TTC549 (cell line): Measurements from ENCODE around the gene PROZ.
"Not testable (repeated sequence)": the region's sequence is repeated elsewhere in the genome, so short reads cannot be mapped to it uniquely, and the experiment has no call there.

Experiments used
- FAIRE-seq: peaks from 2 replicates; lab custom pipeline; 2012; peaks lifted over from hg19 to GRCh38; lab: Jason Lieb, UNC

The PROZ gene

DNA sequence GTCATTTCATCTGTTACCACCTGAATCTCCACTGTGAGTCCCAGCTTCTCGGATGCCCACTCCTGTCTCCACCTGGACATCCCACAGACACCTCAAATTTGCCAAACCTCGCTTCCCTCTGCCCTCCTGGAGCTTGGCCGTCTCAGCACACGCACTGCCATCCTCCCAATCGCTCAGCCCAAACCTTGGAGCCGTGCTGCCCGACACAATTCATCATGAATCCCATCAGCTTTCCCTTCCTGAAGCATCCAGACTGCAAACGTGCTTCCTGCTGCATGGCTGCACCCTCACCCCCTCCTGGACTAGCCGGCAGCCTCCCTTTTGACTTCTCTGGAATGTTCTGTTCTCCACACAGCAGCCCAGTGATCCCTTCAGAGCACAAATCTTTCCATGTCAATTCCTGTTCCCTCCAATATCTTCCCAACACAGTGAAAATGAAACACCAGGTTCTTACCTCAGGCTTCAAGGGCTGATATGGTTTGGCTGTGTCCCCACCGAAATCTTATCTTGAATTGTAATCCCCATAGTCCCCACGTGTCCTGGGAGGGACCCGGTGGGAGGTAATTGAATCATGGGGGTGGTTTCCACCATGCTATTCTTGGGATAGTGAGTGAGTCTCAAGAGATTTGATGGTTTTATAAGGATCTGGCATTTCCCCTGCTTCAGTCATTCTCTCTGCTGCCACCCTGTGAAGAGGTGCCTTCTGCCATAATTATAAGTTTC is 1.1 kb upstream of the PROZ start:
- no peak for FAIRE-seq

- FAIRE-seq, result no peak
Observed at GRCh38 chr13:113158946-113159345, 498 bp downstream of the PROZ start.

DNA sequence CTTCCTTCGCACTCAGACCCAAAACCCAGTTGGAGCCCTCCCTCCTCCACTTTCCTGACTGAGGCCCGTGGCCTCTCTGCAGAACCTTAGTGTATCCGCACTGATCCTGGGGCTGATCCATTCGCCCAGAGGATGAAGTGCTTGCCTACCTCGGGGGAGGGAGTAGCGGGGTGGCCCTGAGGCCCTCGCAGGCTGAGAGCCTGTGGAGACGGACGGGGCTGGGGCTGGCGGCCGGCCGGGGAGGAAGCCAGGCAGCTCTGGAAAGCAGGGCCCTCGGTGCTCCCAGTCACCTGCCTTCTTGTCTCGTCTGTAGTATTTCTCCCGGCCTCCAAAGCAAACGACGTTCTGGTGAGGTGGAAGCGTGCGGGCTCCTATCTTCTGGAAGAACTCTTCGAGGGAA is 1.3 kb downstream of the PROZ start:
- FAIRE-seq, result no peak

DNA sequence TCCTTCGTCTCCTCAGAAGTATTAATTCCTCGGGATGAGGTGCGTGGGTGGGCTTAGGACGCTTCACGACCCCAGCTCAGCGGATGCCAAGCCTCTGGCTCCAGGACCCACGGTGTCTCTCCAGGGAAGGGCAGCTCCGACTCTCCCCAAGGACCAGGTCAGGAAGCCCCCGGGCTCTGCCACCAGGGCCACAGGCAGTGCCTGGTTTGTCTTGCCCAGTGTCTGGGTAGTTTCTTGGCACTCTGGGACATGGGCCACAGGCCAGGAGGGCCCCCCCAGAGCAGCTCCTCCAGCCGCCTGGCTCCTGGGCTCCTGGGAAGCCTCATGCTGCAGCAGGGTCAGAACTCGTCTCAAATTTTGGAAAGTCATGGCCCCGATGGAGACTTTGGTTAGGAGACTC is 2.5 kb downstream of the PROZ start:
- no peak for FAIRE-seq

DNA sequence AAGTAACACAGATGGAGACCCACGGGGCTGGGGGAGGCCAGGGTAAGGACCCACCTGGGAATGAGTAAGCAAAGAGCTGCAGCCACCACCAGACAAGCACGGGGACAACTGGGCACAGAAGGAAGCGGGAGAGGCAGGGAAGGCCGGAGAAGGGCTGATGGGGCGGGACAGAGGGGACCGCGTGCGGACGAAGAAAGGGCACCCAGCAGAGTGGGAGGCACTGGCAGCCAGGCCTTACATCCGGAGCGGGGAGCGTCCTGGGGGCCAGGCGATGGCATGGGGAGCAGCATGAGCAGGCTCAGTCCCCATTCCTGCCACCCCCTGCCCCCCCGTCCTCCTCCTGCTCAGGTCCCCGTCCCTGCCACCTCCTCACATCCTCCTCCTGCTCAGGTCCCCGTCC is 3.0 kb downstream of the PROZ start:
- no peak for FAIRE-seq

GRCh38 chr13:113161975-113162374 is 3.5 kb downstream of the PROZ start:
- FAIRE-seq, result not testable (repeated sequence)

- no peak for FAIRE-seq
Observed at GRCh38 chr13:113162783-113163685, 4.6 kb downstream of the PROZ start.

DNA sequence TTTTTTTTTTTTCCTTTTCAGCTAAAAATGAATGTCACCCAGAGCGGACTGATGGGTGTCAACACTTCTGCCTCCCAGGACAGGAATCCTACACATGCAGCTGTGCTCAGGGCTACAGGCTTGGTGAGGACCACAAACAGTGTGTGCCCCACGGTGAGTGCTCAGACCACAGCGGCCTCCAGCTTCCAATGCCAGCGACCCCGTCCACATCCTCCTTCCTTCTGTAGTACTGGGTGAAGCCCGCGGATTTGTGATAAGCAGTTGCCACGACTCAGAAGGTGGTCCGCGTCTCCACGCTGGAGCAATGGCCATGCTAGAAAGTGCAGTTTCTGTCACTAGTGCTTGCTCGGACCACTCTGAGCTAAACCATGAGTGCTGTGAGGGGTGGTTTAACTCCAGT is 6.0 kb downstream of the PROZ start:
- no peak for FAIRE-seq

DNA sequence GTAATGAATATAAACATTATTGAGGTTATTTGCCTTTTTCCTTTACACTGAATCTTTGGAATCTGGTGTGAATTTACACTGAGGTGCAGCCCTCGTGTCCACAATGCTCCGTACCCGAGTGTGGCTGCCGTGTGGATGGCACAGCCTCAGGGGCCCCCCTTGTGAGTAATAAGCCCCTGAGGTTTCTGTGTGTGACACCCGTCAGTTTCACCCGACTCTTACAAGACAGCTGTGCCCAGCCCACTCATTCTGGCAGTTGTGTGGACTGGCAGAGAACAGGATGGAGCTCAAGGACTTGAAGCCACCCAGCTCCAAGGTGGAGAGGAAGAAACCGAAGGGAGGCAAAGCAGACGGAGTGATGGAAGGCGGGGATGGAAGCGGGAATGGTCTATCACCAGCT is 7.8 kb downstream of the PROZ start:
- no peak for FAIRE-seq

DNA sequence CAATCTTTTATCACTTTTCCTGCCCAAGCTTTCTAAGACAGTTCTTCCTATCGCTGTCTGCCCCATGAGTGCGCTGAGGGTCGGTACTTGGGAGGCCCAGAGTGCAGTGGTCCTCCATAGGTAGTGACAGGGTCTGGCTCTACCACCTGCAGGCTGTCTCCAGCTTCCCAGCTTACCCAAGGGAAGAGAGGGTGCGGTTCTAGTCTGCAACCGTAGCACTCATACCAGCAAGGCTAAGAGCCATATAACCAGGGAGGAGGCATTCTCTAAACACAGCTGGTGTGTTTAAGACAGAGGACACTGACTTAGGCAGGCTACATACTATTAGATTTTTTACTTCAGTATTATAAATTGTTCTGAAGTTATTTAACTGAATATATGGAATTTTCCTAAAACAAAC is 8.2 kb downstream of the PROZ start:
- FAIRE-seq, result no peak

DNA sequence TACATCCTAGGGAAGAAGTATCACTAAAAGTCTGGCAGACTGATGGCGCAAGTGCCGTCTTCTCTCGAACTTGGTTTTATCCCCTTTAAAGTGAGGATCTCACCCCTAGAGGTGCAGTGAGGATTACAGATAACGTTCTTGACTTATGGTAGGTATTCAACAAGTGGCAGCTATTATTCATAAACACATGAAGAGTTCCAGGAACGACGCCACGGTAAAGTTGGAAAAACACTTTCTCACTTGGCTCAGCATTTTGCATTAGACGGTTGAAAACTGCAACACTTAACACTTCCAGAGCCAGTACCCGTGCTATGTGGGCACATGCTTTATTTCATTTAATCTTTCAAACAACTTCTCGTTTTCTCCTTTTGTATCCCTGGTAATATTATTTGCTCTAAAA is 8.7 kb downstream of the PROZ start:
- no peak for FAIRE-seq

- no peak for FAIRE-seq
Observed at GRCh38 chr13:113167575-113167974, 9.1 kb downstream of the PROZ start.

- no peak for FAIRE-seq
Observed at GRCh38 chr13:113168211-113168610, 9.8 kb downstream of the PROZ start.

GRCh38 chr13:113169277-113170272 is 11.1 kb downstream of the PROZ start:
- FAIRE-seq, result no peak

- FAIRE-seq, result no peak
Observed at GRCh38 chr13:113170511-113170910, 12.1 kb downstream of the PROZ start.

GRCh38 chr13:113171250-113172125 is 13.0 kb downstream of the PROZ start:
- no peak for FAIRE-seq

- FAIRE-seq, result no peak
Observed at GRCh38 chr13:113172419-113172926, 14.0 kb downstream of the PROZ start.

GRCh38 chr13:113176280-113176679 is 17.8 kb downstream of the PROZ start:
- no peak for FAIRE-seq

DNA sequence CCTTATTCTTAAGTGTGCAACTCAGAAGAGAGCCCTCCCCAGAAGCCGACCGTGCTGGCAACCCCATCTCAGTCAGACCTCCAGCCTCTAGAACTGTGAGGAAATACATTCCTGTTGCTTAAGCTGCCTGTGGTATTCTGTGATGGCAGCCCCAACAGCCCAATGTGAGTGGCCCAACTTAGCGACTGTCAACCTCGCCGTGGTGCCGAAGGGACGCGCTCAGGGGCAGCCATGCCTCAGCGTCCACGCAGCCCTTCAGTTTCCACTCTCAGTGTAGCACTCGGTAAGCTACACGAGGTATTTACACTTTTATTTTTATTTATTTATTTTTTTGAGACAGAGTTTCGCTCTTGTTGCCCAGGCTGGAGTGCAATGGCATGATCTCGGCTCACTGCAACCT is 18.4 kb downstream of the PROZ start:
- FAIRE-seq, result no peak

- no peak for FAIRE-seq
Observed at GRCh38 chr13:113178070-113178895, 19.8 kb downstream of the PROZ start.

GRCh38 chr13:113178896-113179167 is 20.4 kb downstream of the PROZ start:
- FAIRE-seq, result no peak
